ENCODE measurements around the gene PLXNA2.

GRCh38 chr1:208074353-208074752 lies 169.8 kb downstream of the PLXNA2 start:
- no peak for TF ChIP-seq CTCF (IDR thresholded peaks at IDR 0.05)
- no peak for TF ChIP-seq POLR2A (IDR thresholded peaks at IDR 0.05)
